Activated T-cell treated with anti-CD3 and anti-CD28 coated beads, Interleukin-2, amount 50 U/mL, for 72 hours (primary cell): ENCODE results near the gene ARHGAP25. TPM values are rescaled to one million over a fixed set of nuclear protein-coding genes. Genes with fewer than 3 reads are reported as not detected.
A peak's percentile ranks its signal among the peaks of the same experiment; 100 is the strongest.

Source experiments
- ATAC-seq, 2 donors: fragments of 150-1000 bp; cut with Tn5 transposase; replicated peaks in 1 of 2; 2 replicates each; pipeline ENCODE4 v1.10.0; 2021; ENCODE audit warnings: moderate library complexity in 2 of 2, mild to moderate bottlenecking in 1 of 2
- DNase-seq, 2 donors: peaks; one replicate each; pipeline ENCODE4 v3.0.0; 2021 to 2022; ENCODE audit warnings: mixed read lengths in 1 of 2
- H3K27ac Mint-ChIP-seq: one replicate; pipeline ENCODE4 v1.8.0; 2022; ENCODE audit warnings: mild to moderate bottlenecking, moderate library complexity, mixed read lengths
- H3K27me3 Mint-ChIP-seq: one replicate; pipeline ENCODE4 v1.8.0; 2022; ENCODE audit warnings: low read depth, mixed read lengths
- H3K36me3 Mint-ChIP-seq, 2 donors: one replicate each; pipeline ENCODE4 v1.8.0; 2022; ENCODE audit warnings: mixed read lengths in 2 of 2, mild to moderate bottlenecking in 1 of 2; ENCODE audit not compliant: insufficient read depth in 2 of 2
- H3K4me1 Mint-ChIP-seq: one replicate; pipeline ENCODE4 v1.8.0; 2022; ENCODE audit warnings: low read depth, mixed read lengths
- H3K4me3 Mint-ChIP-seq, 2 donors: one replicate each; pipeline ENCODE4 v1.8.0; 2022; ENCODE audit warnings: mild to moderate bottlenecking in 2 of 2, mixed read lengths in 2 of 2, moderate library complexity in 2 of 2
- H3K9me3 Mint-ChIP-seq, 2 donors: one replicate each; pipeline ENCODE4 v1.8.0; 2022; ENCODE audit warnings: mixed read lengths in 2 of 2
- total RNA-seq, 2 donors: library from RNA; stranded (reverse); gene quantifications; one replicate each; pipeline ENCODE4 v1.2.3, GENCODE V29; 2022

Gene ARHGAP25
- total RNA-seq, 2 donors from 2014 or later: 38.3 to 49.5 TPM

DNA sequence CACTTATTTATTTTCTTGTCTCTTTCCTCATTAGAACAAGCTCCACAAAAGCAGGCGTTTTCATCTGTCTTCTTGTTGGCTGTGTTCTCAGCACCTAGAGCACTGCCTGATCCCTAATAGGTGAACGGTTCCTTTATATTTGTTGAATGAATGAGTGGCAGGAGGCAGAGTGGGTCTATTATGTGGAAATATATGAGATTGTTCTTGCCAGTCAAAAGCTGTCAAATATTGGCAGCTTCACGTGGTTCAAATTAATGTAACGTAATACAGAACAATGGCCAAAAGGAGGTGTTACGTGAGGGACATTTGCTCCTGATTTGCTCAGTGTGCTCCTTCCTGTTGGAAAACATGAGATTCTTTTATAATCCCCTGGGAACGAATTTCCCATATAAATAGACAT lies 8.5 kb upstream of the ARHGAP25 start:
- no peak for DNase-seq

DNA sequence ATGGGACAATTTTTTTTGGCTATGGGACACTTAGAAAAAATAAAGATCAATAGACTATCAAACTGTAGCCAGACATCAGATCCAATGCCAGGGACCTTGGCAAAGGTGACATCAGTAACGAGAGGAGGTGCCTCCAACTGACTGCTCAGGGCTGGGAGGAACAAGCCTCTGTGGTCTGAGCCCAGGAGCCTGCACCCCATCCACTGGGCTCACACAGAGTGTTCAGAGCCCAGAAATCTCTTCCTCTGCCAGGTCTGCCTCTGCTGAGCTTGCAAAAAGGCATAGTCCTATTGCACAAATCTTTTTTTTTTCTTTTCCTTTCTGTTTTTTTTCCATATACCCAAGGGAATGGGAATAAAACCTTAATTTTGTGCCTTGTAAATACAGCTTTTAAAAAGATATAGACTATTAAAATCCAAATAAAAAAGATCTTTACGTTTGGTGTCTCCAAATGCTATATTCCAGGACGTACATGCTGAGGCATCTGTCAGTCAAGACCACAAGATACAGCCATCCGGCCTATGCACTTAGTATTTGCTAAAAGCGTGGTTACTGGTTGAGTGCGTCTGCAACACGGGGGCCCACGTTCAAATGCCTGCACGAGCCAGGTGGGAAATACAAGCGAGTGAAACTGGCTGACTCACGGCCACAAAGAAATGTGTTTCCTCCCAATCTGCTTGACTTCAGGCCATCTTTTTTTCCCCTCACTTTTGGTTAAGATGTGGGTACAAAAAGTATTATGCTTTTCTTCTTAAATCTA lies 7.8 kb upstream of the ARHGAP25 start:
- Mint-ChIP-seq H3K36me3 (peaks cover 0 to 2% of the 10 kb centered on the region in 2 donors), H3K27ac (peak overlapping the region; percentile 20)

More for the DNA sequence above, 8.5 kb upstream of the ARHGAP25 start:
- peaks cover 74% of the 10 kb centered on the region for H3K4me1 Mint-ChIP-seq
- H3K36me3 Mint-ChIP-seq: peaks cover 0 to 2% of the 10 kb centered on the region in 2 donors
- no peaks in the 10 kb centered on the region for H3K27me3 Mint-ChIP-seq
- no peak for ATAC-seq
- no peaks in the 10 kb centered on the region for H3K9me3 Mint-ChIP-seq
- peak overlapping the region; percentile 63 for H3K27ac Mint-ChIP-seq
- H3K4me3 Mint-ChIP-seq: peak overlapping the region in 1 of 2 donors; percentile 15

DNA sequence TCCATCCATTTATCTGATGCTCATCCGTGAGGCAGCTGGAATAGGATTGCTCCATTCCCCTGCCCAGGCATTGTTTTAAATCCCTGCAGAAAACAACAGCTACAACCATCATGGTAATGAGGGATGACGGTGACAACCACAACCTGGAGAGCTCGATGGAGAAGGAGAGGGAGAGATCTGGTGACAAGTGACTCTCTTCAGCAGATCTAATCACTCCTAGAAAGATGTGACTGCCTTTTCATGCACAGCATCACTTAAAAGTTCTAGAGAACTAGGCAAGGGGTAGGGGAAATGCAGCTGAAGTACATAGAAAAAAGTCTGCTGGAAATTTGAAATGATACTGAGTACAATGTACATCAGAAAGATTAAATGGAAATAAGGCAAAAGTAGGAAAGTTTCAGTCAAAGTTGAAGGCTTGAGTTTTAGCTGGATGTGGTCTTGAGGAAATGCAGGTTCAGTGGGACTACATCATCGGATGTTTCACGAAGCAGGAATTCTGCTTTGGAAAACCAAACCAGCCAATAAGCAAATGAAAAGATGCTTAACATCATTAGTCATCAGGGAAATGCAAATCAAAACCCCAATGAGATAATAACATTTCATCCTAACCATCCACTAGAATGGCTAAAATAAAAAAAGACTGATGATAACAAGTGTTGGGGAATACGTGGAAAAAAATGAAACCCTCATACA lies 6.8 kb upstream of the ARHGAP25 start:
- no peaks in the 10 kb centered on the region for H3K27me3 Mint-ChIP-seq
- peaks cover 0 to 2% of the 10 kb centered on the region in 2 donors for H3K36me3 Mint-ChIP-seq
- peak overlapping the region; percentile 71 to 85 for H3K4me3 Mint-ChIP-seq
- H3K4me1 Mint-ChIP-seq: peaks cover 59% of the 10 kb centered on the region
- H3K27ac Mint-ChIP-seq: peak overlapping the region; percentile 80
- no peak for DNase-seq
- peak; percentile 5 to 14 for ATAC-seq
- no peaks in the 10 kb centered on the region for H3K9me3 Mint-ChIP-seq

More for the DNA sequence above, 7.8 kb upstream of the ARHGAP25 start:
- Mint-ChIP-seq H3K9me3 (no peaks in the 10 kb centered on the region), H3K27me3 (no peaks in the 10 kb centered on the region), H3K4me1 (peaks cover 67% of the 10 kb centered on the region), H3K4me3 (peak overlapping the region; percentile 71 to 85)
- peak; percentile 81 to 89 for DNase-seq
- peak; percentile 96 to 97 for ATAC-seq

DNA sequence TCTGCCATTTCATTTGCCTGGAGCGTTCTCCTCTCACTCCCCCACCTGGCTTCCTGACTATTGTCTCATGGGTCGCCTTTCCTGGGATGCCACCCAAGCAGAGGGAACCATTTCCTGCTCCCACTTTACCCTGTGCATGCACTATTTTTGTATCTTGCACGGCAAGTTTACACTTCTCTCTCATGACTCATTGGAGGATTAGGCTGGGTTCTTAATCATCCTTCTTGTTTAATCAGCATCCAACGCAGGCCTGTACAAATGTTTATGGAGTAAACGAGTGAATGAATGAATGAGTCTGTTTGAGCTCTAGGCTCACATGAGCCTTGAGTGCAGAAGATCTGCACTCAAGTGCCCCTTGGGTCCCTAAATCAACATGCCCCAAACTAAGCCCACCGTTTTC lies 3.8 kb upstream of the ARHGAP25 start:
- Mint-ChIP-seq H3K4me3 (no peak overlapping the region), H3K27ac (no peak overlapping the region), H3K4me1 (peaks cover 30% of the 10 kb centered on the region), H3K9me3 (no peaks in the 10 kb centered on the region), H3K36me3 (peaks cover 1 to 4% of the 10 kb centered on the region in 2 donors), H3K27me3 (no peaks in the 10 kb centered on the region)
- ATAC-seq (no peak), DNase-seq (no peak)

DNA sequence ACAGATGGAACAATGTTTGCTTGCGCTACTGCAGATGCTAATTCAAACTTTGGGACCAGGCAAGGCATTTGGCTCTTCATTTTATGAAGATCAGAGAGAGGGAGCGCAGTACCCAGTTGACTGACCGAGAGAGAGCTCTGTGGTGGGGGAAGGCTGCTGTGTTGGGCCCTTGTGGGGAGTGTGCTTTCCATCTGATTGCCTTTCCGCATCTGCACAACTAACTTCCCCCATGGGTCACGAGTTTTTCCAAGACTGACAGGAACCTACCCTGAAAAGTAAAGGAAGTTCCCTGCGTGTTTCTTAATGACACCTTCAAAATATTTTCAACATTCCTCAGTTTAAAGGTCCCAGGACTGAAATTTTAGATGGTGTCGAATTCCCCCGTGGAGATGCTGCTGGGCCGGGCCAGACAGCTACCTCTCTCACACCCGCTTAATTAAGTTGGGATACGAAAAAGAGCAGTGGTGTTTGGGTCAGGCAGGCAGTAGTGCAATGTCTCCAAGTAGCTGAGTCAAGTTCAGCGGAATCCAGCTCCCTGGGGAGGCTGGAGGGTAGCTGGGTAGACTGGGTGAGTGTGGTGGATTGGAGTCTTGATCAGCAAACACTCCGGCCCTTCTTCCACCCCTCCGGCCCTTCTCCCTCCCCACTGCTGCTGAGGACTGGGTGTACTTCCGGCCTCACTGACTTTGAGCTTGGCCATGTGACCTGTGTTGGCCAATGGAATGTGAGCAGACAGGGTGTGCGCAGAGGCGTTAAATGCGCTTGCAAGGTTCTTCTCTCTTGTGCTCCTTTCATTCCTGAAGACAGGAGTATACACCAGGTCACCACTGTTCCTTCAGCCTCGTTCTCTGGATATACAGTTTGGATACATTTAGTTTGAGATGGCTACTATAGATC lies 2.3 kb upstream of the ARHGAP25 start:
- DNase-seq (no peak), ATAC-seq (no peak)
- Mint-ChIP-seq H3K36me3 (peaks cover 4% of the 10 kb centered on the region in 2 donors), H3K27me3 (no peaks in the 10 kb centered on the region), H3K4me3 (no peak overlapping the region), H3K4me1 (peaks cover 17% of the 10 kb centered on the region), H3K27ac (no peak overlapping the region), H3K9me3 (no peaks in the 10 kb centered on the region)

DNA sequence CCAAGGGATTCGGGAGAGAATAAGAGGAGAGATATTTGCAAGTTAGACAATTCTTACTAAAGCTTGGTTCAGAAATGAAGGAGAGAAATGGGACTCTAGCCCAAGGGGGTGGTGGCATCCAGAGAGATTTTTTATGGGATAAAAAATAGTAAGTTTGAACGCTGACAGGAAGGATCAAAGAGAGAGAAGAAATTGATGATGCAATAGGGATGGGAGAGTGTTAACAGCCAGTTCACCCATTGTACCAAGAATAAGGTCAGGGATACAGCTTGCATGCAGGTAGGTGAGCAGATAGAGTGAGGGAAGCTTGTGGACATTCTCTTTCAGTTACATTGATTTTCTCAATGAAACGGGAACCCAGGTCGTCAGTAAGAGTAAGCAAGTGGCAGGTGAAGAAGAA lies 1.2 kb upstream of the ARHGAP25 start:
- DNase-seq: no peak
- Mint-ChIP-seq H3K36me3 (peaks cover 2 to 4% of the 10 kb centered on the region in 2 donors), H3K27ac (no peak overlapping the region), H3K9me3 (no peaks in the 10 kb centered on the region), H3K4me1 (peaks cover 16% of the 10 kb centered on the region), H3K27me3 (no peaks in the 10 kb centered on the region), H3K4me3 (no peak overlapping the region)
- no peak for ATAC-seq

DNA sequence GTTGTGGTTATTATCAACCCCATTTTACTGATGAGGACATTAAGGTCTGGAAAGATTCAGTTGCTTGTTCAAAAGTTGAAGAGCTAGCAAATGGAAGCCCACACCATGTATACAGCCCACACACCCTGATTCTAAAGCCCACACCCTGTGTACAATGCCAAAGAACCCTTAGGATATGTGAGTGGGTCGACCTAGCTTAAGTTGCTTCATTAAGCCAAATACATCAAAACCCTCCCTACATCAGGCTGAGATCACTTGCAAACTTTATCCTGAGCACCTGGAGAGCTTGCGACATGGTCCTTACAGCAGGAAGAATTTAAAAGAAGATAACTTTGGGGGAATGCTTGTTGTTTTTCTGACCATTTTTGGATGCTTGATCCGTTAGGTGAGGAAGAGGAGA lies 435 bp upstream of the ARHGAP25 start:
- DNase-seq (no peak), ATAC-seq (peak in 1 of 2 donors; percentile 13)
- H3K27ac Mint-ChIP-seq: no peak overlapping the region
- peaks cover 20% of the 10 kb centered on the region for H3K4me1 Mint-ChIP-seq
- no peak overlapping the region for H3K4me3 Mint-ChIP-seq
- H3K36me3 Mint-ChIP-seq: peaks cover 2 to 4% of the 10 kb centered on the region in 2 donors
- H3K27me3 Mint-ChIP-seq: no peaks in the 10 kb centered on the region
- no peaks in the 10 kb centered on the region for H3K9me3 Mint-ChIP-seq

DNA sequence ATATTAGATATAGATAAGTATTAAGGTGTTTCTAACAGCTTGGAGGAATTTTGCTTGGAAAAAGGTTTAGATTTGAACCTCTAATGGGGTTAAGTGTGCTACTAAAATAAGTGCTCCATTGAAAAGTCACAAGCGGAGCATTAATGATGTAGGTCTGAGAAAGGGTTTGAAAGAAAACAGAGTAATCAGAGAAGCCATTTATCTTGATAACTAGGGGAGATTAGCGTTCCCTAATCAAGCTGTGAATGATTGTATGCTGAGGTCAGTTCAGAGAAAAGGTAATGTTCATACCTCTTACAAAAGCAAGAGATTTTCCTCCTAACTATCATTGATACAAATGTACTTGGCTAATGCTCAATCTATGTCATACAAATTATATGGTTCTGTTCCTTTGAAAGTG lies 1.5 kb downstream of the ARHGAP25 start:
- DNase-seq (no peak), ATAC-seq (no peak)
- Mint-ChIP-seq H3K27ac (no peak overlapping the region), H3K27me3 (no peaks in the 10 kb centered on the region), H3K4me1 (peaks cover 37% of the 10 kb centered on the region), H3K36me3 (peaks cover 2 to 6% of the 10 kb centered on the region in 2 donors), H3K9me3 (no peaks in the 10 kb centered on the region), H3K4me3 (no peak overlapping the region)

DNA sequence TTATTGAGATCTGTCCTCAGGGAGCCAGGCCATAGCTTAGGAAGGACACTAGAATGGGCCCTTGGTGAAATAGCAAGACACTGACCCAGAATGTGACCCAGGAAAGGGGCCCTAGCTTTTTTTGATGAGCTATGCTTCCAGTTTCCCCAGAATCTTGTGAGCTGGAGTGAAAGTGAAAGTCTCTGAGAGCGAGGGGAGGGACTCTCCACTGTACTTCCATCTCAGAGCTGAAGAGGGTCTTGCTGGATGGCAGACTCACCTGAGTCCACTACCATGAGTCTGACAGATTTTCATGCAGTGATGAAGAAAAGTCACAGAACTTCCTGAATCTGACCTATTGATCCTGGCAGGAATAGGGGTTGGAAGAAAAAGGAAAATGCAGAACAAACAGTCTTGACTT lies 3.1 kb downstream of the ARHGAP25 start:
- ATAC-seq: peak; percentile 34 to 48
- peaks cover 4 to 6% of the 10 kb centered on the region in 2 donors for H3K36me3 Mint-ChIP-seq

DNA sequence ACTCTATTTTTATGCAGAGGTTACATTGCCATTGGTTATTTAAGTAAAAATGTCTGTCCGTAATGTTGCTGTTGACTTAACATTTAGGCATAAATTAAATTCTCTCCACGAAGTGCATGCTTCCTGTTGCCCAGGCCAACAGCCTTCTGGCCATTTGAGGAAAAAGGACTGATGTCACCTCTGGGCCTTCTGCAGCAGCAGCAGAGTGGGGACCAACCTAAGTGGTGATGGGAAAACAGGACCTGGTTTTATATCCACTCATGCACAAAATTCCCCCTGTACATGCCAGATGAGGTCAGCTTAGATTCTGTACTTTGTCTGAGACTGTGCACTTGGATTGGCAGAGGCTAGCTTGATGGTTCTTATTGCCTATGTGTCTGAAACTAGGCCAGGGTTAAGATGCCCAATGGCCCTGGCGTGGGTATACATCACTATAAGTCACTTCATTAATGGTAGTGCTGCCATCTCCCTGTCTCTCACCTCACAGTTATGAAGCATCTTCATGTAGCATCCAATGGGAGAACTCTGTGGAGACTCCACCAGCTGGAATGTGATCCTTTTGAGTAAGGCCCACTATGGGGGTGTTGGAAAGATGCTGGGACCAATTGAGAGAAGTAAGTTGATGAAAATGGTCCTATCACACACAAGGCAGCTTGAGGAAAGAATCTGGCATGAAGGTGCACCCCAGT lies 4.4 kb downstream of the ARHGAP25 start:
- H3K27ac Mint-ChIP-seq: peak overlapping the region; percentile 71
- no peak for ATAC-seq
- peaks cover 67% of the 10 kb centered on the region for H3K4me1 Mint-ChIP-seq
- H3K36me3 Mint-ChIP-seq: peaks cover 4 to 10% of the 10 kb centered on the region in 2 donors
- no peaks in the 10 kb centered on the region for H3K27me3 Mint-ChIP-seq
- no peak overlapping the region for H3K4me3 Mint-ChIP-seq
- no peaks in the 10 kb centered on the region for H3K9me3 Mint-ChIP-seq
- DNase-seq: no peak

More for the DNA sequence above, 3.1 kb downstream of the ARHGAP25 start:
- H3K4me1 Mint-ChIP-seq: peaks cover 53% of the 10 kb centered on the region
- H3K9me3 Mint-ChIP-seq: no peaks in the 10 kb centered on the region
- H3K27ac Mint-ChIP-seq: peak overlapping the region; percentile 90
- peak; percentile 64 to 65 for DNase-seq
- no peak overlapping the region for H3K4me3 Mint-ChIP-seq
- no peaks in the 10 kb centered on the region for H3K27me3 Mint-ChIP-seq

DNA sequence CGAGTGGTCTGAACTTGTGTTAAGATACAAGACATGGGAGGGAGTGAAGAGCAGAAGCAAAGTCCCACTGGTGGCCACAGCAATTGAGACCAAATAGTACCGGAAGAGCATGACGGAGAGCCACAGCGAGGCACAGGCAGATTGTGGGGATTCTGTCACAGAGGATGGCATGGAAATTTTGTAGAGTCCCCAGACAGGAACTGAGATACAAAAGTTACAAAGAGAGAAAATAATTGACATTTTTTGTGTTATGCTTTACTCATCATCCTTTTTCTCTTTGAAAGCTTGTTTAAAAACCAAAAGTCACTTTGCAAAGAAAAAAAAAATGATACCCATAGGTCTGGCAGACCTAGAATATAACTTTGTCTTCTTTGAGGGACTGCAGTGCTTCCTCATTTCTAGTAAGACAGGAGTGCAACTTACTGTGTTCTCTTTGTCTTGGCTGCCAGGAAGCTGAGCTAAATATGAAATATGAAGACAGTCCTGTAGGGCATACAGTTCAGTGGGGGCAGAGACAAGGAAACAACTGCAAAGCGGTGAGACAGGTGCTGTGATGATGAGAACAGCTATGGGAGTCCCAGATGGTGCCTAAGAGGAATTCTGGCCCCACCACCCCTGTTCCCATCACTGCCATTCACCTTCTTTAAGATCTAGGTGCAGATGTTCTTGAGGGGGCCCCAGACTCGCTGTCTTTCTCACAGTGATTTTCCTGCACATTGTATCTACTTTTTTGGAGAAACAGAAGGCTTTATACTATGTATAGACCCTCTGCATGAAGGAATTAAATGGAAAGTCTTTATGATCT lies 5.2 kb downstream of the ARHGAP25 start:
- H3K27me3 Mint-ChIP-seq: no peaks in the 10 kb centered on the region
- peaks cover 5 to 15% of the 10 kb centered on the region in 2 donors for H3K36me3 Mint-ChIP-seq
- H3K4me3 Mint-ChIP-seq: no peak overlapping the region
- H3K9me3 Mint-ChIP-seq: no peaks in the 10 kb centered on the region
- ATAC-seq: no peak
- H3K4me1 Mint-ChIP-seq: peaks cover 74% of the 10 kb centered on the region
- H3K27ac Mint-ChIP-seq: peak overlapping the region; percentile 96
- DNase-seq: no peak
